H1 (cell line): ENCODE measurements around the gene NUDT4B. TPM values are rescaled to one million over a fixed set of nuclear protein-coding genes. Genes with fewer than 3 reads are reported as not detected.
"Not testable (repeated sequence)": the region's sequence is repeated elsewhere in the genome, so short reads cannot be mapped to it uniquely, and the experiment has no call there.

Source experiments
- CTCF ChIA-PET: fragments of 300-600 bp; sonication (Branson Sonifier 250); formaldehyde crosslinking; loops from one replicate; lab custom pipeline; 2021; ENCODE audit not compliant: partially characterized antibody; lab: Charles Lee
- POLR2A ChIA-PET: fragments of 300-600 bp; sonication (Branson Sonifier 250); formaldehyde crosslinking; loops from one replicate; lab custom pipeline; 2021; ENCODE audit warnings: inconsistent platforms; ENCODE audit not compliant: partially characterized antibody; lab: Charles Lee
- DNase-seq, 2 experiments: peaks; one replicate each; pipeline versions ENCODE4 v3.0.0 to v3.0.0-alpha.2; 2010 to 2022; ENCODE audit warnings: low spot score in 2 of 2, low read depth in 1 of 2, mixed read lengths in 1 of 2
- FAIRE-seq: peaks from 2 replicates; lab custom pipeline; 2011; peaks lifted over from hg19 to GRCh38; lab: Jason Lieb, UNC
- H2AFZ ChIP-seq: 2 replicates; pipeline ENCODE4 v1.8.1; 2012; ENCODE audit warnings: low read length, inconsistent platforms
- H2AK5ac ChIP-seq: 2 replicates; pipeline ENCODE4 v1.6.1; 2013; ENCODE audit warnings: low read depth, low read length
- H2BK120ac ChIP-seq: replicated peaks from 2 replicates; pipeline ENCODE3; 2013; ENCODE audit warnings: low read depth, low read length, inconsistent platforms
- H2BK12ac ChIP-seq: 2 replicates; pipeline ENCODE4 v1.6.1; 2013; ENCODE audit warnings: low read depth, low read length
- H2BK15ac ChIP-seq: 2 replicates; pipeline ENCODE4 v1.6.1; 2013; ENCODE audit warnings: low read length
- H2BK20ac ChIP-seq: 2 replicates; pipeline ENCODE4 v1.6.1; 2013; ENCODE audit warnings: low read length
- H2BK5ac ChIP-seq: 2 replicates; pipeline ENCODE4 v1.6.1; 2013; ENCODE audit warnings: low read depth, low read length
- H3K14ac ChIP-seq: 2 replicates; pipeline ENCODE4 v1.6.1; 2013; ENCODE audit warnings: inconsistent platforms; ENCODE audit not compliant: insufficient read length
- H3K18ac ChIP-seq: 2 replicates; pipeline ENCODE4 v1.6.1; 2013; ENCODE audit warnings: low read length; ENCODE audit errors: extremely low read depth
- H3K23ac ChIP-seq: 2 replicates; pipeline ENCODE4 v1.6.1; 2013; ENCODE audit warnings: inconsistent platforms; ENCODE audit not compliant: insufficient read length
- H3K23me2 ChIP-seq: 2 replicates; pipeline ENCODE4 v1.6.1; 2013; ENCODE audit warnings: low read depth, low read length
- H3K27ac ChIP-seq: 2 replicates; pipeline ENCODE4 v1.6.1; 2011; ENCODE audit warnings: low read depth, low read length, inconsistent platforms
- H3K27me3 ChIP-seq, 4 experiments: replicated peaks in 1 of 4; 1 replicate in 1 of 4; 2 replicates in 3 of 4; pipeline versions ENCODE4 v1.6.1 to v1.8.1; 2011 to 2013; ENCODE audit warnings: low read length in 3 of 4, mild to moderate bottlenecking in 3 of 4, inconsistent platforms in 2 of 4, mixed read lengths in 2 of 4, moderate library complexity in 1 of 4; ENCODE audit not compliant: control insufficient read depth in 3 of 4, insufficient read depth in 3 of 4; ENCODE audit errors: extremely low read depth in 1 of 4
- H3K36me3 ChIP-seq, 4 experiments: 2 replicates each; pipeline versions ENCODE4 v1.6.1 to v1.8.1; 2011 to 2013; ENCODE audit warnings: mild to moderate bottlenecking in 4 of 4, low read length in 3 of 4, moderate library complexity in 2 of 4, control low read depth in 1 of 4, inconsistent platforms in 1 of 4; ENCODE audit not compliant: insufficient read depth in 4 of 4, control insufficient read depth in 2 of 4
- H3K4ac ChIP-seq: replicated peaks from 2 replicates; pipeline ENCODE3; 2013; ENCODE audit warnings: low read length, low read depth, mixed read lengths, inconsistent platforms; ENCODE audit not compliant: insufficient read length
- H3K4me1 ChIP-seq, 4 experiments: replicated peaks in 1 of 4; 1 replicate in 1 of 4; 2 replicates in 3 of 4; pipeline versions ENCODE4 v1.6.1 to v1.8.1; 2011 to 2013; ENCODE audit warnings: low read length in 3 of 4, inconsistent platforms in 2 of 4, mixed read lengths in 1 of 4; ENCODE audit not compliant: insufficient read depth in 4 of 4, control insufficient read depth in 3 of 4
- H3K4me2 ChIP-seq, 2 experiments: 2 replicates each; pipeline versions ENCODE4 v1.6.1 to v1.8.1; 2011 to 2013; ENCODE audit warnings: low read depth in 2 of 2, low read length in 2 of 2, control low read depth in 1 of 2, inconsistent platforms in 1 of 2, mild to moderate bottlenecking in 1 of 2; ENCODE audit not compliant: insufficient read depth in 1 of 2
- H3K4me3 ChIP-seq, 4 experiments: fragments of 200-600, 300-600 bp in 1 of 4; sonication (generic), shearing (Covaris generic), sonication (Bioruptor Twin) in 1 of 4; 2 replicates each; pipeline versions ENCODE4 v1.5.1 to v1.8.1; 2011 to 2016; ENCODE audit warnings: low read length in 4 of 4, low read depth in 3 of 4, control low read depth in 2 of 4, inconsistent platforms in 2 of 4, mild to moderate bottlenecking in 2 of 4, mixed read lengths in 1 of 4, moderate library complexity in 1 of 4; ENCODE audit not compliant: insufficient read depth in 2 of 4; ENCODE audit errors: extremely low read depth in 1 of 4
- H3K56ac ChIP-seq: replicated peaks from 2 replicates; pipeline ENCODE3; 2013; ENCODE audit warnings: low read depth, mild to moderate bottlenecking, mixed read lengths, low read length, inconsistent platforms; ENCODE audit not compliant: insufficient read length
- H3K79me1 ChIP-seq: 2 replicates; pipeline ENCODE4 v1.6.1; 2013; ENCODE audit warnings: low read depth, low read length, control low read depth
- H3K79me2 ChIP-seq, 2 experiments: 2 replicates each; pipeline versions ENCODE4 v1.6.1 to v1.8.1; 2012 to 2013; ENCODE audit warnings: low read length in 2 of 2, mild to moderate bottlenecking in 2 of 2, inconsistent platforms in 1 of 2; ENCODE audit not compliant: insufficient read depth in 2 of 2, control insufficient read depth in 1 of 2
- H3K9ac ChIP-seq, 4 experiments: replicated peaks in 1 of 4; 1 replicate in 1 of 4; 2 replicates in 3 of 4; pipeline versions ENCODE4 v1.6.1 to v1.8.1; 2011 to 2013; ENCODE audit warnings: low read depth in 3 of 4, low read length in 3 of 4, control low read depth in 2 of 4, mild to moderate bottlenecking in 2 of 4, moderate library complexity in 2 of 4, inconsistent platforms in 1 of 4; ENCODE audit errors: extremely low read depth in 1 of 4
- H3K9me3 ChIP-seq, 2 experiments: 2 replicates each; pipeline versions ENCODE4 v1.6.1 to v1.8.1; 2012 to 2013; ENCODE audit warnings: mild to moderate bottlenecking in 2 of 2, moderate library complexity in 2 of 2, control low read depth in 1 of 2, inconsistent platforms in 1 of 2, low read depth in 1 of 2, low read length in 1 of 2, mixed read lengths in 1 of 2; ENCODE audit not compliant: insufficient read depth in 2 of 2
- H4K20me1 ChIP-seq, 2 experiments: replicated peaks in 1 of 2; 2 replicates each; pipeline versions ENCODE3 to v1.8.1; 2011 to 2013; ENCODE audit warnings: inconsistent platforms in 2 of 2, low read length in 2 of 2, mild to moderate bottlenecking in 1 of 2; ENCODE audit not compliant: insufficient read depth in 2 of 2, control insufficient read depth in 1 of 2
- H4K5ac ChIP-seq: 2 replicates; pipeline ENCODE4 v1.6.1; 2013; ENCODE audit warnings: low read length, low read depth, mixed read lengths, inconsistent platforms; ENCODE audit not compliant: insufficient read length
- H4K8ac ChIP-seq: 2 replicates; pipeline ENCODE4 v1.8.0; 2013; ENCODE audit warnings: mild to moderate bottlenecking, moderate library complexity, low read length, inconsistent platforms; ENCODE audit not compliant: insufficient read depth; ENCODE audit errors: extremely low read depth
- H4K91ac ChIP-seq: replicated peaks from 2 replicates; pipeline ENCODE3; 2013; ENCODE audit warnings: low read length, mixed read lengths, inconsistent platforms; ENCODE audit not compliant: insufficient read length
- WGBS, 2 experiments: shearing (Covaris generic) in 1 of 2; methylation state at CpG; one replicate each; pipeline versions ENCODE4 v1.1.6 to v1.1.7; 2013 to 2015; ENCODE audit warnings: low lambda C conversion rate in 2 of 2, mixed read lengths in 2 of 2, inconsistent platforms in 1 of 2, low coverage in 1 of 2, missing lambda C conversion rate in 1 of 2; ENCODE audit not compliant: insufficient replicate concordance in 2 of 2, insufficient coverage in 1 of 2, insufficient read length in 1 of 2; ENCODE audit errors: extremely low coverage in 1 of 2, missing lambda C conversion rate in 1 of 2; 5-methylcytosine and 5-hydroxymethylcytosine counted together
- polyA plus RNA-seq, 7 experiments: library from polyadenylated mRNA; depleted of rRNA in 3 of 7; stranded (reverse) in 5 of 7; unstranded in 2 of 7; fragments of >200 nt in 5 of 7; fragments of 200-250 nt in 2 of 7; gene quantifications; 1 replicate in 5 of 7; 2 replicates in 1 of 7; 4 replicates in 1 of 7; pipeline versions ENCODE4 v1.2.1 to v1.2.3, GENCODE V29; 2011 to 2013; ENCODE audit warnings: missing spikeins in 2 of 7, mixed read lengths in 2 of 7
- small RNA-seq: library from polyadenylated mRNA; stranded (forward); fragments of <200 nt; extraction: miRNeasy Mini kit (QIAGEN cat#:217004); gene quantifications from one replicate; pipeline ENCODE3, GENCODE V24; 2013; ENCODE audit not compliant: insufficient read depth
- total RNA-seq: library from RNA; stranded (reverse); fragmentation: NEBNext Ultra II Directional; extraction: Animal tissue kit (Norgen Biotek cat#: 25700); gene quantifications from 2 replicates; pipeline ENCODE4 v1.2.1, GENCODE V29; 2021

The NUDT4B gene
- total and polyA plus RNA-seq, 2 of the 8 experiments (the other 6 are each of a cell fraction or from before 2014, with no cell fraction given) = 11.0 TPM; not detected in 1

GRCh38 chr1:148793762-148794332 is 45.3 kb downstream of the NUDT4B start:
- H3K14ac ChIP-seq, FAIRE-seq, H4K20me1 ChIP-seq, H3K18ac ChIP-seq, H3K23ac ChIP-seq, H2BK20ac ChIP-seq, H3K9me3 ChIP-seq, H4K91ac ChIP-seq, CTCF ChIA-PET, H3K56ac ChIP-seq, H4K8ac ChIP-seq, H2AK5ac ChIP-seq, H3K79me1 ChIP-seq, H2AFZ ChIP-seq, H2BK15ac ChIP-seq, DNase-seq, H3K4ac ChIP-seq, H3K4me3 ChIP-seq, H3K79me2 ChIP-seq, H3K4me1 ChIP-seq, H3K27me3 ChIP-seq, H3K9ac ChIP-seq, POLR2A ChIA-PET, H2BK5ac ChIP-seq, H3K23me2 ChIP-seq, H3K36me3 ChIP-seq, H3K27ac ChIP-seq, H3K4me2 ChIP-seq, H4K5ac ChIP-seq, H2BK12ac ChIP-seq, H2BK120ac ChIP-seq: not testable (repeated sequence)
- no CpG with 5 or more reads among the region's 4 CpGs for WGBS, 2 experiments

Small RNA genes lying within 50 kb of the gene (small RNA-seq; reads per million reads assigned to genes)
- not detected for gene RNU6-1171P

Other genes starting within 250 kb of the NUDT4B start
- 6.0 and 6.4 TPM in 2 replicates for gene NBPF14, start 152.8 kb upstream of the NUDT4B start, total RNA-seq
- 8.2 and 8.8 TPM in 2 replicates for gene NBPF14, start 152.8 kb upstream of the NUDT4B start, polyA plus RNA-seq (2011; rRNA removed)
- 39.8 and 40.5 TPM in 2 replicates for gene PDE4DIP, start 95.7 kb downstream of the NUDT4B start, total RNA-seq
- gene PDE4DIP, start 95.7 kb downstream of the NUDT4B start, polyA plus RNA-seq (2011; rRNA removed) = 6.8 and 8.4 TPM in 2 replicates